B cell (primary cell): Measurements from ENCODE around the gene EGFR. TPM values are rescaled to one million over a fixed set of nuclear protein-coding genes. Genes with fewer than 3 reads are reported as not detected.

Experiments
- ATAC-seq: fragments of 200-7000 bp; cut with Tn5 transposase; one replicate; pipeline ENCODE4 v1.10.0; 2021; ENCODE audit warnings: low read depth, mild to moderate bottlenecking, moderate number of reproducible peaks, moderate library complexity
- CTCF ChIA-PET: fragments of 350-600 bp; sonication (Branson Sonifier 250); formaldehyde crosslinking; loops from one replicate; lab custom pipeline; 2021; ENCODE audit warnings: antibody characterized with exemption, inconsistent platforms; lab: Charles Lee
- POLR2A ChIA-PET: fragments of 350-600 bp; sonication (Branson Sonifier 250); formaldehyde crosslinking; loops from one replicate; lab custom pipeline; 2021; ENCODE audit warnings: antibody characterized with exemption; lab: Charles Lee
- DNase-seq: peaks from one replicate; pipeline ENCODE4 v3.0.0; 2013
- H2AFZ ChIP-seq: 2 replicates; pipeline ENCODE4 v1.6.1; 2012; ENCODE audit warnings: mild to moderate bottlenecking, low read depth, low read length; ENCODE audit not compliant: insufficient read depth, poor library complexity, severe bottlenecking
- H3K27ac ChIP-seq, 2 donors: 1 replicate in 1 of 2; 2 replicates in 1 of 2; pipeline ENCODE4 v1.5.1; 2012 to 2013; ENCODE audit warnings: low read length in 2 of 2, mild to moderate bottlenecking in 2 of 2, moderate library complexity in 1 of 2
- H3K27me3 ChIP-seq, 4 experiments: fragments of 200-600 bp in 1 of 4; sonication (generic) in 1 of 4; replicated peaks in 1 of 4; 1 replicate in 2 of 4; 2 replicates in 2 of 4; pipeline versions ENCODE4 v1.6.1 to v1.7.0; 2013 to 2016; ENCODE audit warnings: low read length in 3 of 4, mild to moderate bottlenecking in 2 of 4, mixed read lengths in 1 of 4, moderate library complexity in 1 of 4; ENCODE audit not compliant: insufficient read depth in 4 of 4, control insufficient read depth in 3 of 4; ENCODE audit errors: control extremely low read depth in 1 of 4
- H3K36me3 ChIP-seq, 2 experiments: replicated peaks in 1 of 2; 1 replicate in 1 of 2; 2 replicates in 1 of 2; pipeline versions ENCODE4 v1.6.1 to v1.7.1; 2013; ENCODE audit warnings: low read length in 1 of 2; ENCODE audit not compliant: insufficient read depth in 2 of 2, control insufficient read depth in 1 of 2; ENCODE audit errors: control extremely low read depth in 1 of 2, extremely low read depth in 1 of 2
- H3K4me1 ChIP-seq, 2 donors: fragments of 200-600 bp in 1 of 2; sonication (generic) in 1 of 2; 1 replicate in 1 of 2; 2 replicates in 1 of 2; pipeline versions ENCODE4 v1.5.1 to v1.6.1; 2013 to 2017; ENCODE audit warnings: low read length in 2 of 2; ENCODE audit not compliant: control insufficient read depth in 2 of 2, insufficient read depth in 2 of 2
- H3K4me2 ChIP-seq: replicated peaks from 2 replicates; pipeline ENCODE3; 2012; ENCODE audit warnings: mild to moderate bottlenecking, low read depth, low read length; ENCODE audit not compliant: poor library complexity, severe bottlenecking
- H3K4me3 ChIP-seq, 5 experiments: fragments of 200-600 bp in 1 of 5; sonication (generic) in 1 of 5; 1 replicate in 3 of 5; 2 replicates in 2 of 5; pipeline versions ENCODE4 v1.5.1 to v1.7.0; 2011 to 2016; ENCODE audit warnings: low read length in 4 of 5, mild to moderate bottlenecking in 4 of 5, low read depth in 2 of 5, control low read depth in 1 of 5, moderate library complexity in 1 of 5; ENCODE audit not compliant: insufficient read depth in 1 of 5; ENCODE audit errors: control extremely low read depth in 1 of 5, extremely low read depth in 1 of 5
- H3K79me2 ChIP-seq: fragments of 200-600 bp; sonication (generic); one replicate; pipeline ENCODE4 v1.6.0; 2016; ENCODE audit warnings: low read length; ENCODE audit not compliant: control insufficient read depth, insufficient read depth
- H3K9ac ChIP-seq: fragments of 200-600 bp; sonication (generic); 2 replicates; pipeline ENCODE4 v1.6.1; 2017; ENCODE audit warnings: mild to moderate bottlenecking, low read length, moderate library complexity
- H3K9me3 ChIP-seq, 3 donors: one replicate each; pipeline versions ENCODE4 v1.6.1 to v1.7.1; 2013; ENCODE audit warnings: low read length in 2 of 3; ENCODE audit not compliant: control insufficient read depth in 2 of 3, insufficient read depth in 1 of 3; ENCODE audit errors: control extremely low read depth in 1 of 3
- H4K20me1 ChIP-seq: 2 replicates; pipeline ENCODE4 v1.6.0; 2012; ENCODE audit warnings: mild to moderate bottlenecking, low read length; ENCODE audit not compliant: insufficient read depth, control insufficient read depth, poor library complexity, severe bottlenecking
- H3K27ac Mint-ChIP-seq: one replicate; pipeline ENCODE4 v1.8.0; 2021; ENCODE audit warnings: mixed read lengths
- H3K27me3 Mint-ChIP-seq: one replicate; pipeline ENCODE4 v1.8.0; 2021; ENCODE audit warnings: mixed read lengths
- H3K4me1 Mint-ChIP-seq: one replicate; pipeline ENCODE4 v1.8.0; 2021; ENCODE audit warnings: mixed read lengths
- H3K4me3 Mint-ChIP-seq: one replicate; pipeline ENCODE4 v1.8.0; 2021; ENCODE audit warnings: mixed read lengths
- H3K9me3 Mint-ChIP-seq: one replicate; pipeline ENCODE4 v1.8.0; 2022; ENCODE audit warnings: mixed read lengths; ENCODE audit not compliant: insufficient read depth
- CTCF ChIP-seq: fragments of 200-600 bp; IDR thresholded peaks from one replicate; pipeline ENCODE4 v1.8.0; 2022; ENCODE audit warnings: antibody characterized with exemption, mild to moderate bottlenecking
- EZH2 ChIP-seq: IDR thresholded peaks from 2 replicates; pipeline ENCODE4 v1.6.1; 2012; ENCODE audit warnings: borderline replicate concordance, low read depth, mild to moderate bottlenecking, moderate library complexity, low read length; ENCODE audit not compliant: insufficient read depth, poor library complexity, severe bottlenecking
- WGBS: methylation state at CpG from one replicate; pipeline ENCODE4 v1.1.5; 2013; ENCODE audit warnings: missing lambda C conversion rate; ENCODE audit not compliant: insufficient coverage; 5-methylcytosine and 5-hydroxymethylcytosine counted together
- intact Hi-C: fragments of 100-400 bp; cut with micrococcal nuclease; formaldehyde crosslinking; loops from one replicate; pipeline ENCODE4 v1.10.0; 2022
- polyA plus RNA-seq: library from polyadenylated mRNA; depleted of rRNA; stranded (reverse); fragments of >200 nt; gene quantifications from 2 replicates; pipeline ENCODE4 v1.2.3, GENCODE V29; 2012
- total RNA-seq, 2 donors: library from RNA; stranded (reverse); fragments of 120-200 nt in 1 of 2; gene quantifications; 1 replicate in 1 of 2; 2 replicates in 1 of 2; pipeline versions ENCODE4 v1.2.3 to v1.2.4, GENCODE V29; 2013 to 2022

Gene EGFR
- total and polyA plus RNA-seq, 2 donors (not counting 1 experiment from before 2014, with no cell fraction given): not detected

GRCh38 chr7:55251911-55252310 is 233.1 kb downstream of the EGFR start:
- H3K27me3 ChIP-seq: peaks cover 0 to 29% (median 16%) of the 10 kb centered on the region in 4 experiments
- TF ChIP-seq EZH2: no peak
- no peak for TF ChIP-seq CTCF
- CTCF ChIA-PET: interaction anchor here (5.3 kb wide), 1 partner anchor 477 kb away, joined by 150 read pairs; no protein-coding TSS in a partner anchor
- H3K4me1 Mint-ChIP-seq: peaks cover 11% of the 10 kb centered on the region
- intact Hi-C loops: no loop called here
- ATAC-seq (no peak), DNase-seq (no peak)
- H3K4me1 ChIP-seq: peaks cover 16% of the 10 kb centered on the region in 2 donors
- H3K4me2 ChIP-seq: no peak overlapping the region
- POLR2A ChIA-PET: no interaction called here
- no peak overlapping the region for H3K4me3 Mint-ChIP-seq
- no peaks in the 10 kb centered on the region for H4K20me1 ChIP-seq
- H3K27ac Mint-ChIP-seq: no peak overlapping the region
- H3K27me3 Mint-ChIP-seq: peaks cover 42% of the 10 kb centered on the region
- H3K9me3 Mint-ChIP-seq: no peaks in the 10 kb centered on the region
- peaks cover 0 to 7% (median 0%) of the 10 kb centered on the region in 3 donors for H3K9me3 ChIP-seq
- no peak overlapping the region for H2AFZ ChIP-seq
- H3K79me2 ChIP-seq: no peaks in the 10 kb centered on the region
- no peaks in the 10 kb centered on the region for H3K36me3 ChIP-seq
- H3K4me3 ChIP-seq: no peak overlapping the region
- no peak overlapping the region for H3K27ac ChIP-seq
- no peak overlapping the region for H3K9ac ChIP-seq
- 80% methylated on average over 6 of the region's 7 CpGs for WGBS

- no peak for DNase-seq
- no peaks in the 10 kb centered on the region for H3K9me3 Mint-ChIP-seq
- Histone ChIP-seq H3K4me2 (no peak overlapping the region), H3K4me3 (no peak overlapping the region), H3K9ac (no peak overlapping the region), H3K27me3 (peaks cover 0 to 29% (median 16%) of the 10 kb centered on the region in 4 experiments), H3K27ac (no peak overlapping the region), H3K9me3 (peaks cover 0 to 7% (median 0%) of the 10 kb centered on the region in 3 donors), H4K20me1 (no peaks in the 10 kb centered on the region), H3K4me1 (peaks cover 16% of the 10 kb centered on the region in 2 donors), H3K79me2 (no peaks in the 10 kb centered on the region), H2AFZ (no peak overlapping the region), H3K36me3 (no peaks in the 10 kb centered on the region)
- CTCF ChIA-PET: interaction anchor here (1.0 to 5.3 kb wide), 2 partner anchors 464 to 477 kb away, joined by 4 to 150 read pairs; no protein-coding TSS in a partner anchor
- no peak for ATAC-seq
- H3K4me3 Mint-ChIP-seq: no peak overlapping the region
- H3K27me3 Mint-ChIP-seq: peaks cover 46% of the 10 kb centered on the region
- no peak overlapping the region for H3K27ac Mint-ChIP-seq
- TF ChIP-seq EZH2: no peak
- POLR2A ChIA-PET: no interaction called here
- H3K4me1 Mint-ChIP-seq: peaks cover 11% of the 10 kb centered on the region
- intact Hi-C loops: no loop called here
Observed at GRCh38 chr7:55252386-55252785, 233.6 kb downstream of the EGFR start.
